Measurements from ENCODE around the gene ARRDC5. TPM values are rescaled to one million over a fixed set of nuclear protein-coding genes. Genes with fewer than 3 reads are reported as not detected.
"Not testable (repeated sequence)": the region's sequence is repeated elsewhere in the genome, so short reads cannot be mapped to it uniquely, and the experiment has no call there.

ARRDC5 gene
- total RNA-seq, 1 donor from 2014 or later, result not detected

- DNase-seq (ENCODE audit: low read depth), result no peak
- TF ChIP-seq, protein P1, sequence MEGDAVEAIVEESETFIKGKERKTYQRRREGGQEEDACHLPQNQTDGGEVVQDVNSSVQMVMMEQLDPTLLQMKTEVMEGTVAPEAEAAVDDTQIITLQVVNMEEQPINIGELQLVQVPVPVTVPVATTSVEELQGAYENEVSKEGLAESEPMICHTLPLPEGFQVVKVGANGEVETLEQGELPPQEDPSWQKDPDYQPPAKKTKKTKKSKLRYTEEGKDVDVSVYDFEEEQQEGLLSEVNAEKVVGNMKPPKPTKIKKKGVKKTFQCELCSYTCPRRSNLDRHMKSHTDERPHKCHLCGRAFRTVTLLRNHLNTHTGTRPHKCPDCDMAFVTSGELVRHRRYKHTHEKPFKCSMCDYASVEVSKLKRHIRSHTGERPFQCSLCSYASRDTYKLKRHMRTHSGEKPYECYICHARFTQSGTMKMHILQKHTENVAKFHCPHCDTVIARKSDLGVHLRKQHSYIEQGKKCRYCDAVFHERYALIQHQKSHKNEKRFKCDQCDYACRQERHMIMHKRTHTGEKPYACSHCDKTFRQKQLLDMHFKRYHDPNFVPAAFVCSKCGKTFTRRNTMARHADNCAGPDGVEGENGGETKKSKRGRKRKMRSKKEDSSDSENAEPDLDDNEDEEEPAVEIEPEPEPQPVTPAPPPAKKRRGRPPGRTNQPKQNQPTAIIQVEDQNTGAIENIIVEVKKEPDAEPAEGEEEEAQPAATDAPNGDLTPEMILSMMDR (conservative IDR thresholded peaks at IDR 0.05; ENCODE audit: low read depth, low read length), result no peak
- peak within 1 kb of the TSS; percentile 65 for H3K4me3 ChIP-seq (ENCODE audit: low read depth, low read length)
Measured at GRCh38 chr19:4909156-4909896, 6.6 kb upstream of the ARRDC5 start, which contains the start of gene UHRF1. UHRF1 (plus strand) TSS chr19:4909501; CDS start chr19:4910886, 1,385 bp downstream.

- DNase-seq (ENCODE audit: low read depth), result no peak
- no peak overlapping the region for H3K4me3 ChIP-seq (ENCODE audit: low read depth, low read length)
- TF ChIP-seq, protein P1 (conservative IDR thresholded peaks at IDR 0.05; ENCODE audit: low read depth, low read length), result no peak
Measured at GRCh38 chr19:4908781-4909155, 6.1 kb upstream of the ARRDC5 start.

DNA sequence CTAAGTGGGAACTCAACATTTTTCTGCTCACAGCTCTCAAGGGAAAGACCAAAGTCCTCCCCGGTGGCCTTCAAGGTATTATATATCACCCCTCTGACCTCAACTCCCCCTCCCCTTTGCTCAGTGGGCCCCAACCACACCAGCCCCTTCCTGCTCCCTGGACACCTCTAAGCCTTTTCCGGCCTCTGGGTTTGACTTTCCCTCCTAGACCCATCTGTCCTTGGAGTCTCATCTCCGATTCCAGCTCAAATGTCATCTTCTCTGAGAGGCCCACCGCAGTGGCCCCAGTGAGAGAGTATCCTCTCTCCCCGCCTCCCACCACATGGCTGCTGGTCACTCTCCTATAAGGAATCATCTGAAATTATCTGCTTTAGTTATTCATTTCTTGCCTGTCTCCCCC lies 5.7 kb upstream of the ARRDC5 start:
- TF ChIP-seq, protein P1 (conservative IDR thresholded peaks at IDR 0.05; ENCODE audit: low read depth, low read length), result no peak
- H3K4me3 ChIP-seq (ENCODE audit: low read depth, low read length), result no peak overlapping the region
- DNase-seq (ENCODE audit: low read depth), result no peak

- TF ChIP-seq, protein P1 (conservative IDR thresholded peaks at IDR 0.05; ENCODE audit: low read depth, low read length), result no peak
- DNase-seq (ENCODE audit: low read depth), result no peak
- no peak overlapping the region for H3K4me3 ChIP-seq (ENCODE audit: low read depth, low read length)
Measured at GRCh38 chr19:4906963-4907362, 4.3 kb upstream of the ARRDC5 start.

DNA sequence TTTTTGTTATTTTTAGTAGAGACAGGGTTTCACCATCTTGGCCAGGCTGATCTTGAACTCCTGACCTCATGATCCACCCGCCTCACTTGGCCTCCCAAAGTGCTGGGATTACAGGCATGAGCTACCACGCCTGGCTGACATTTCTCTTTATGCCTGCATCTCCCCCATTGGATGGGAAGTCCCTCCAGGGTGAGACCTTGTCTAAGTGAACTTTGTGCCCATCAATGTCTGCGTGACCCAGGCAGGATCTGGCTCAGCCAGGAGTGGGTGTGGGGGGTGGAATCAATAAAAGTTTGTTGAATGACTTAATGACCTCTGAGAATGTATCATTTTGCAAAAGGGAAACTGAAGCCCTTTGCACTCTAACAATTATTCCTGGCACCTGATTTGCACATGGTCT lies 1.8 kb upstream of the ARRDC5 start:
- no peak overlapping the region for H3K4me3 ChIP-seq (ENCODE audit: low read depth, low read length)
- TF ChIP-seq, protein P1 (conservative IDR thresholded peaks at IDR 0.05; ENCODE audit: low read depth, low read length), result no peak
- no peak for DNase-seq (ENCODE audit: low read depth)

DNA sequence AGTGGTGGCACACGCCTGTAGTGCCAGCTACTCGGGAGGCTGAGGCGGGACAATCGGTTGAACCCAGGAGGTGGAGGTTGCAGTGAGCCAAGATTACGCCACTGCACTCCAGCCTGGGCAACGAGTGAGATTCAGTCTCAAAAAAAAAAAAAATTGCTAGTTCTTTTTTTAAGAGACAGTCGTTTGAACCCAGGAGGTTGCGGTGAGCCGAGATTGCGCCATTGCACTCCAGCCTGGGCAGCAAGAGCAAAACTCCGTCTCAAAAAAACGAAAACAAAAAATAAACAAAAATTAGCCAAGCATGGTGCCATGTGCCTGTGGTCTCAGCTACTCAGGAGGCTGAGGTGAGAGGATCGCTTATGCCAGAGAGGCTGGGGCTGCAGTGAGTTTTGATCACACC lies 1.8 kb downstream of the ARRDC5 start:
- H3K4me3 ChIP-seq (ENCODE audit: low read depth, low read length); DNase-seq (ENCODE audit: low read depth): not testable (repeated sequence)

DNA sequence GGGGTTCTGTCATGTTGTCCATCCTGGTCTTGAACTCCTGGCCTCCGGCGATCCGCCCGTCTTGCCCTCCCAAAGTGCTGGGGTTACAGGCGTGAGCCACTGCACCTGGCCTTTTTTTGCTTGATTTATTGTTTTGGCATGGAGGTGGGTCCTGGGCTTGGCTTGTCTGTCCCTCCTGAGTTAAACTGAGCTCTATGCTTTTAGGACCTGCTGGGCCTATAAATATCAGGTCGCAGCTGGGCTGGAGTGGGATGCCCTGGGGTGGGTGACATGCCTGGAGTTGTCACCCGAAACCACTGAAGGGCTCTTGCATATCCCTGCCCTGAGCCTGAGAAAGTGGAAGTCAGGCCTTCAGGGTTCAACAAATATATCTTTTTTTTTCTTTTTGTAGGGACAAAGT lies 5.5 kb downstream of the ARRDC5 start:
- DNase-seq (ENCODE audit: low read depth), result no peak
- no peak overlapping the region for H3K4me3 ChIP-seq (ENCODE audit: low read depth, low read length)
- TF ChIP-seq, protein P1 (conservative IDR thresholded peaks at IDR 0.05; ENCODE audit: low read depth, low read length), result no peak
